Activated naive CD4-positive, alpha-beta T cell (primary cell): Measurements from ENCODE around the gene SLC50A1.
A peak's percentile ranks its signal among the peaks of the same experiment; 100 is the strongest.

Source experiments
- DNase-seq, 4 experiments: peaks; one replicate each; lab custom pipeline; 2025; lab: John Stamatoyannopoulos, UW

SLC50A1 gene

GRCh38 chr1:155135415-155136028, at the start of gene SLC50A1:
Gene SLC50A1 (plus strand): TSS chr1:155135852. CDS start chr1:155135912, 60 bp downstream.
- DNase-seq = peak; percentile 80 to 90 (median 84)

- peak; percentile 68 to 81 (median 78) for DNase-seq
Measured at GRCh38 chr1:155086128-155086741, 49.4 kb upstream of the SLC50A1 start.

- DNase-seq = no peak
Measured at GRCh38 chr1:155086856-155087535, 48.7 kb upstream of the SLC50A1 start.

- DNase-seq = peak; percentile 63 to 79 (median 72)
Measured at GRCh38 chr1:155091071-155092051, 44.3 kb upstream of the SLC50A1 start.

- no peak for DNase-seq
Measured at GRCh38 chr1:155092131-155092530, 43.5 kb upstream of the SLC50A1 start.

- no peak for DNase-seq
Measured at GRCh38 chr1:155092641-155093040, 43.0 kb upstream of the SLC50A1 start.

GRCh38 chr1:155093911-155094621, 41.6 kb upstream of the SLC50A1 start:
- DNase-seq = no peak

GRCh38 chr1:155094622-155094948, 41.1 kb upstream of the SLC50A1 start:
- DNase-seq = no peak

- no peak for DNase-seq
Measured at GRCh38 chr1:155099331-155099730, 36.3 kb upstream of the SLC50A1 start.

GRCh38 chr1:155103325-155103724, 32.3 kb upstream of the SLC50A1 start:
- no peak for DNase-seq

GRCh38 chr1:155104605-155105534, 30.8 kb upstream of the SLC50A1 start:
- DNase-seq = no peak

GRCh38 chr1:155105604-155106011, 30.0 kb upstream of the SLC50A1 start:
- DNase-seq = no peak

- DNase-seq = no peak
Measured at GRCh38 chr1:155106862-155107261, 28.8 kb upstream of the SLC50A1 start.

- no peak for DNase-seq
Measured at GRCh38 chr1:155107309-155108264, 28.1 kb upstream of the SLC50A1 start.

- DNase-seq = no peak
Measured at GRCh38 chr1:155108296-155108695, 27.4 kb upstream of the SLC50A1 start.

GRCh38 chr1:155110381-155110780, 25.3 kb upstream of the SLC50A1 start:
- DNase-seq = no peak

- DNase-seq = no peak
Measured at GRCh38 chr1:155110826-155111225, 24.8 kb upstream of the SLC50A1 start.

- DNase-seq = no peak
Measured at GRCh38 chr1:155113450-155113980, 22.1 kb upstream of the SLC50A1 start.
